Left ventricle myocardium inferior (tissue), 1 donor: ENCODE results near the gene ZIC2. TPM values are rescaled to one million over a fixed set of nuclear protein-coding genes. Genes with fewer than 3 reads are reported as not detected.

Experiments
- DNase-seq: peaks from one replicate; pipeline ENCODE4 v3.0.0-alpha.2; 2020
- H3K27ac ChIP-seq: fragments of 200-600 bp; replicated peaks from 2 replicates; pipeline ENCODE4 v1.8.0; 2021
- H3K27me3 ChIP-seq: fragments of 200-600 bp; 2 replicates; pipeline ENCODE4 v1.8.0; 2021; ENCODE audit warnings: low read depth
- H3K36me3 ChIP-seq: fragments of 200-600 bp; 2 replicates; pipeline ENCODE4 v1.8.0; 2021
- H3K4me1 ChIP-seq: fragments of 200-600 bp; 2 replicates; pipeline ENCODE4 v1.8.0; 2021
- H3K4me3 ChIP-seq: fragments of 200-600 bp; 2 replicates; pipeline ENCODE4 v1.8.0; 2021; ENCODE audit warnings: mild to moderate bottlenecking, moderate library complexity
- H3K9me3 ChIP-seq: fragments of 200-600 bp; replicated peaks from 2 replicates; pipeline ENCODE4 v1.8.0; 2021
- intact Hi-C: fragments of 100-400 bp; cut with micrococcal nuclease; formaldehyde crosslinking; loops from one replicate; pipeline ENCODE4 v1.11.0; 2022
- total RNA-seq: library from RNA; stranded (reverse); fragmentation: NEBNext Ultra II Directional; extraction: Animal tissue kit (Norgen Biotek cat#: 25700); gene quantifications from one replicate; pipeline ENCODE4 v1.2.1, GENCODE V29; 2021
- TF ChIP-seq, protein P1 (sequence below): fragments of 200-600 bp; IDR thresholded peaks from 2 replicates; pipeline ENCODE4 v1.8.0; 2021; ENCODE audit warnings: antibody characterized with exemption, mild to moderate bottlenecking, borderline replicate concordance
- donor health status: DM: no; HTN: yes; CAD: no; lungs with severe emphysema.

Gene ZIC2
- total RNA-seq, 1 donor from 2014 or later = not detected

GRCh38 chr13:99956473-99957349 lies 24.9 kb upstream of the ZIC2 start:
- intact Hi-C loops = no loop called here
- peak overlapping the region; percentile 52 for H3K4me3 ChIP-seq
- peaks cover 100% of the 10 kb centered on the region for H3K27me3 ChIP-seq
- no peak overlapping the region for H3K27ac ChIP-seq
- H3K4me1 ChIP-seq = peaks cover 40% of the 10 kb centered on the region
- no peaks in the 10 kb centered on the region for H3K36me3 ChIP-seq
- no peaks in the 10 kb centered on the region for H3K9me3 ChIP-seq
- DNase-seq = no peak
- TF ChIP-seq, protein P1, sequence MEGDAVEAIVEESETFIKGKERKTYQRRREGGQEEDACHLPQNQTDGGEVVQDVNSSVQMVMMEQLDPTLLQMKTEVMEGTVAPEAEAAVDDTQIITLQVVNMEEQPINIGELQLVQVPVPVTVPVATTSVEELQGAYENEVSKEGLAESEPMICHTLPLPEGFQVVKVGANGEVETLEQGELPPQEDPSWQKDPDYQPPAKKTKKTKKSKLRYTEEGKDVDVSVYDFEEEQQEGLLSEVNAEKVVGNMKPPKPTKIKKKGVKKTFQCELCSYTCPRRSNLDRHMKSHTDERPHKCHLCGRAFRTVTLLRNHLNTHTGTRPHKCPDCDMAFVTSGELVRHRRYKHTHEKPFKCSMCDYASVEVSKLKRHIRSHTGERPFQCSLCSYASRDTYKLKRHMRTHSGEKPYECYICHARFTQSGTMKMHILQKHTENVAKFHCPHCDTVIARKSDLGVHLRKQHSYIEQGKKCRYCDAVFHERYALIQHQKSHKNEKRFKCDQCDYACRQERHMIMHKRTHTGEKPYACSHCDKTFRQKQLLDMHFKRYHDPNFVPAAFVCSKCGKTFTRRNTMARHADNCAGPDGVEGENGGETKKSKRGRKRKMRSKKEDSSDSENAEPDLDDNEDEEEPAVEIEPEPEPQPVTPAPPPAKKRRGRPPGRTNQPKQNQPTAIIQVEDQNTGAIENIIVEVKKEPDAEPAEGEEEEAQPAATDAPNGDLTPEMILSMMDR = no peak

DNA sequence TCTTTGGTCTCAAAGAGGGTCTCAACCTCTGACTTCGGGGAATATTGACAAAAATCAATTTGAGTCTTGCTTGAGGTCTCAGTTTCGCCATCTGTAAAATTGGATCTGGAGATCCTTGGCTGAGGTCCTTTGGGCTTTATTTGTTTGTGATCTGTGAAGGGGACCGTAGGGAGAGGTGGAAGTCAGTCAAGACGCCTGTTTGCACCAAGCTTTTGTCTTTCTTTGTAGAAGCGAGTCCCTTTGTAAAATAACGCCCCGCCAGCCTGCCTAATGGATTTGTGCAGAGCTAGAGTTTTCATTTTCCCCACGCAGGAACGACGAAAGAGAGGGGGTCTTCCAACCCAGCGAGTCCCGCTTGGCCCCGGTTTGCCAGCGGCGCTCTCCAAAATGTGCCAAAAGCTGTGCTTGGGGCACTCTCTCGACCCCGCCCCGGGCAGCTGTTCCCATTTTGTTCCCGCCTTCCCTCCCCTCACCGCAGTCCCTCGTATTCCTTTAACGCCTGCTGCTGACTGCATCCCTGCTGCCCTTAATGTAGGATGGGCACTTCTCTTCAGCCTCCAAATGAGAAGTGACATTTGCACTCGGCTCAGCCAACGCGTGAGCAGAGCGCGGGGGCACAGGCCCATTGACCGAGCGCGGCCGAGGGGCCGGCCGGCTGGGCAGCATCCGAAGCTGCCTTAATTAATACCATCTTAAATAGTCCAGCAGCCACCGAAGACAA lies 23.0 kb upstream of the ZIC2 start:
- TF ChIP-seq, protein P1 = no peak
- H3K27me3 ChIP-seq = peaks cover 100% of the 10 kb centered on the region
- H3K36me3 ChIP-seq = no peaks in the 10 kb centered on the region
- no peak for DNase-seq
- H3K4me1 ChIP-seq = peaks cover 40% of the 10 kb centered on the region
- no peaks in the 10 kb centered on the region for H3K9me3 ChIP-seq
- H3K27ac ChIP-seq = no peak overlapping the region
- intact Hi-C loops = no loop called here
- no peak overlapping the region for H3K4me3 ChIP-seq

DNA sequence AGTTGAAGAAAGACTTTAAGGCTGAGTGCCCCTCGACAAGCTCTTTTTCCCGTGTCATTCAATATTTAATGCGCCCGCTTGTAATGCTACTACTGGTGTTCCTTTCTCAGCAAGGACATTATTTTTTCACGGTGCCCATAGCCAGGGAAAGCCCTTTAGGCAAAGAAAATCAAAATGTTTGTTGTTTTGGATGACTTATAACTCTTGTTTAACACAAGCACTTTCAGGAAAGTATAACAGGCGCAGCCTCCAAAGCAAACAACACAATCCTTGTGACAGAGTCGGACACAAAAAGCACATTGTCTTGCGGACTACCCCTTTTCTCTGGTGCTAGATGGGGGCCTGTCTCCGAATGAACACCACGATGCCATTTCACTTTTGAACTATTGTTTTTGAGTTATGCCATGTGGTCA lies 22.5 kb upstream of the ZIC2 start:
- peaks cover 100% of the 10 kb centered on the region for H3K27me3 ChIP-seq
- intact Hi-C loops = no loop called here
- TF ChIP-seq, protein P1 = no peak
- no peak for DNase-seq
- H3K27ac ChIP-seq = no peak overlapping the region
- no peak overlapping the region for H3K4me3 ChIP-seq
- no peaks in the 10 kb centered on the region for H3K9me3 ChIP-seq
- no peaks in the 10 kb centered on the region for H3K36me3 ChIP-seq
- peaks cover 40% of the 10 kb centered on the region for H3K4me1 ChIP-seq

DNA sequence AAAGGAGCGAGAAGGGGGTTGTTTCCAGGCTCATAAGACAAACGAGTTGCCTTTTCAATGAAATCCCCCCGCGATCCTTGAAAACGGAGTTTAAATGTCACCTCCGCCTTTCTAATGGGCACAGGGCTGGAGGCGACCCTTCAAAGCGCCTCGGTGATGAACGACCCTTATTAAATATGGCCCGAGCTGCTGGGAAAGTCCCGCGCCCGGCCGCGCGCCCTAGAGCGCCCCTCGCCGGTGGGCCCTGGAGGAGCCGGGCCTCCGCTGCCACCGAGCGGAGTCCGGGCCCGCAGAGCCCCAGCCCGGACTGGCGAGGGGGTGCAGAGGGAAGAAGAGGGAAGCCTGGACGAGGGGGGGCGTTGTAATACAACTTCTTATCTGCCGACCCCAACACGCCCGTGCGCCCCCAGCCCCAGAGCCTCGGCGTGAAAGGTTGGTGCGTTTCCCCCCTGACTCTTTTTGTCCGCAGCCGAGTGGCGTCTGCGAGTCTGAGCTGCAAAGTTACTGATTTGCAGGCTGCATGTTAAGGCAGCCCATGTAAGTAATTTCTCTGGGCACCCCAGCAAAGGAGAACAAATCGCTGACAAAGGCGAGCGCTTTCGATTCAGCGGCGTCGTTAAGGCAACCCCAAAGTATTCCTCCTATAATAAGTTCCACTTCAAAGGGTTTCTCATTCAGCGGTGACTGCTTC lies 21.9 kb upstream of the ZIC2 start:
- H3K36me3 ChIP-seq = no peaks in the 10 kb centered on the region
- intact Hi-C loops = no loop called here
- TF ChIP-seq, protein P1 = no peak
- H3K27me3 ChIP-seq = peaks cover 100% of the 10 kb centered on the region
- H3K4me1 ChIP-seq = peaks cover 40% of the 10 kb centered on the region
- H3K4me3 ChIP-seq = peak overlapping the region; percentile 35
- H3K27ac ChIP-seq = no peak overlapping the region
- DNase-seq = no peak
- H3K9me3 ChIP-seq = no peaks in the 10 kb centered on the region

DNA sequence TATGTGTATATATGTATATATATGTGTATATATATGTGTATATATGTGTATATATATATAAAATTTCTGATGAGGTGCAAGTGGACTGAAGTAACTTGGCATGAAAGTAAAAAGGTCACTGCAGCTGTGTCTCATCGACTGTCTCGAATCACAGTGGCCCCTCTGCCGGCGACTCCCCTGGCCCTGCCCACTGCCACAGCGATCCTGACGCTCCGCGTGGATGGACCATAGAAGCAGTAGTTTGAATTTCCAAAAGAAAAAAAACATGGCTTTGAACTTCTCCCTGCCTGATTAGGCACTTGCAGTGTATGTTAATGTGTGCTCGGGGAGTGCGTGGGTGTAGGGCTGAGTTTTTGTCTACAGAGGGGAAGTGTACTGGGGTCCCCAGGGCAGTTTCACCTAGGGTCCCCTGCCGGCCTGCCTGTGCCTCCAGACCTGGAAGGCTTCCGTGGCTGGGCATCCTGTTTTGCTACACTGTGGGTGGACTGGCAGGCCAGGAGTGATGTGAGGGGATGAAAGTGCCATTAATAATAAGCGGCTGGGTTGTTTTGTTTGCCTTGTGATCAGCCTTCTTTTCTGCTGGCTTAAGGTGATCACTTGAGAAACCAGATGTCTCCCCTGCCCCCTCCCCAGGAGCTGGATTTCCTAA lies 20.8 kb upstream of the ZIC2 start:
- Histone ChIP-seq H3K9me3 (no peaks in the 10 kb centered on the region), H3K27me3 (peaks cover 100% of the 10 kb centered on the region), H3K4me1 (peaks cover 37% of the 10 kb centered on the region), H3K27ac (no peak overlapping the region), H3K36me3 (no peaks in the 10 kb centered on the region), H3K4me3 (no peak overlapping the region)
- TF ChIP-seq, protein P1 = no peak
- DNase-seq = no peak
- intact Hi-C loops = no loop called here
